OCI-LY1 (cell line): ENCODE measurements around the gene DIP2B.

Experiments
- H2AFZ ChIP-seq: fragments of 200-600 bp; sonication (generic), shearing (Covaris generic); 2 replicates; pipeline ENCODE4 v1.6.0; 2014; ENCODE audit warnings: antibody characterized with exemption, mild to moderate bottlenecking, low read length
- H3F3A ChIP-seq: fragments of 200-600 bp; sonication (generic), shearing (Covaris generic); 2 replicates; pipeline ENCODE4 v1.6.0; 2014; ENCODE audit warnings: mild to moderate bottlenecking, antibody characterized with exemption, low read length, moderate library complexity; ENCODE audit not compliant: insufficient read depth
- H3K27ac ChIP-seq: fragments of 200-600 bp; sonication (generic); 2 replicates; pipeline ENCODE4 v1.5.1; 2014; ENCODE audit warnings: low read length, mixed run types, mild to moderate bottlenecking, low read depth; ENCODE audit not compliant: poor library complexity, severe bottlenecking
- H3K27me3 ChIP-seq: fragments of 200-600 bp; sonication (generic); 2 replicates; pipeline ENCODE4 v1.6.0; 2014; ENCODE audit warnings: antibody characterized with exemption, mild to moderate bottlenecking, low read length, moderate library complexity; ENCODE audit not compliant: insufficient read depth
- H3K36me3 ChIP-seq: fragments of 200-600 bp; sonication (generic); 2 replicates; pipeline ENCODE4 v1.6.1; 2014; ENCODE audit warnings: mild to moderate bottlenecking, antibody characterized with exemption, low read length, moderate library complexity, mixed read lengths; ENCODE audit not compliant: insufficient read depth
- H3K4me1 ChIP-seq: fragments of 200-600 bp; sonication (generic); 2 replicates; pipeline ENCODE4 v1.5.1; 2014; ENCODE audit warnings: mild to moderate bottlenecking, low read length, moderate library complexity; ENCODE audit not compliant: insufficient read depth, severe bottlenecking
- H3K4me2 ChIP-seq: fragments of 200-600 bp; sonication (generic), shearing (Covaris generic); 2 replicates; pipeline ENCODE4 v1.6.1; 2014; ENCODE audit warnings: low read length
- H3K4me3 ChIP-seq: fragments of 200-600 bp; sonication (generic); 2 replicates; pipeline ENCODE4 v1.5.1; 2014; ENCODE audit warnings: low read length, low read depth, mild to moderate bottlenecking, mixed read lengths; ENCODE audit not compliant: poor library complexity, severe bottlenecking
- H3K79me2 ChIP-seq: fragments of 200-600 bp; shearing (Covaris generic); 2 replicates; pipeline ENCODE4 v1.6.1; 2016; ENCODE audit warnings: mixed run types, low read length, mixed read lengths; ENCODE audit not compliant: insufficient read depth
- H3K9ac ChIP-seq: fragments of 200-600 bp; sonication (generic), shearing (Covaris generic); 2 replicates; pipeline ENCODE4 v1.6.1; 2014; ENCODE audit warnings: mild to moderate bottlenecking, low read length, mixed read lengths
- H3K9me2 ChIP-seq: fragments of 200-600 bp; sonication (generic), shearing (Covaris generic); 2 replicates; pipeline ENCODE4 v1.6.1; 2014; ENCODE audit warnings: low read depth, mild to moderate bottlenecking, low read length, mixed read lengths
- H3K9me3 ChIP-seq: fragments of 200-600 bp; shearing (Covaris generic); 2 replicates; pipeline ENCODE4 v1.6.1; 2014; ENCODE audit warnings: low read length, mixed read lengths
- H4K20me1 ChIP-seq: fragments of 200-600 bp; sonication (generic), shearing (Covaris generic); 2 replicates; pipeline ENCODE4 v1.6.0; 2016; ENCODE audit warnings: mild to moderate bottlenecking, low read length; ENCODE audit not compliant: insufficient read depth
- EZH2 ChIP-seq: fragments of 200-600 bp; sonication (generic), shearing (Covaris generic); IDR thresholded peaks from 2 replicates; pipeline ENCODE4 v1.8.0; 2017; ENCODE audit warnings: borderline replicate concordance, mixed run types, mild to moderate bottlenecking, antibody characterized with exemption, low read length, moderate library complexity, mixed read lengths
- TF ChIP-seq, protein P1 (sequence below): fragments of 200-600 bp; sonication (generic), shearing (Covaris generic); IDR thresholded peaks from 2 replicates; pipeline ENCODE4 v1.5.1; 2017; ENCODE audit warnings: mild to moderate bottlenecking, antibody characterized with exemption, low read length, moderate library complexity, mixed read lengths

The DIP2B gene

DNA sequence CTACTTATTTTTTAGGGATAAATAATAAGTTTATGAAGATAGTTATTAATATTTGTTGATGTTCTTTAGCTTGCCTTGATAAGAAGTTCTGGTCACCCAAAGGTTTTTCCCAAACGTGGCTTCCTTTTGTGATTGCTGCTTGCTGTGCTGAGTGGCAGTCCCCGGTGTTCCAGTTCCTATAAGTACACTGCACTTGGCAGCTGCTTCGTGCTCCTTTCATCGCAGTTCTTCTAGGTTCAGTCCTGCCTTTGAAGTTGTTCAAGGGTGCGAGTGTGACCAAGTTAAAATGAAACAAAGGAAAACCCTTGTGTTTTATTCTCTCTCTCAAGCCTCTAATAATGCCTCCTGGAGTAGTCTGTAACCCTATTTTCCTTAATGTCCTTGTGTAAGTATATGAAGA is 130.6 kb downstream of the DIP2B start:
- H3F3A ChIP-seq: no peaks in the 10 kb centered on the region
- no peak overlapping the region for H3K4me3 ChIP-seq
- no peaks in the 10 kb centered on the region for H3K9me2 ChIP-seq
- 0 out of 2 replicates have a peak, but pooled peaks cover 2% of the 10 kb centered on the region for H4K20me1 ChIP-seq
- H3K9me3 ChIP-seq: no peaks in the 10 kb centered on the region
- no peak overlapping the region for H3K27ac ChIP-seq
- H3K4me1 ChIP-seq: peaks cover 7% of the 10 kb centered on the region
- no peak overlapping the region for H3K9ac ChIP-seq
- H3K36me3 ChIP-seq: no peaks in the 10 kb centered on the region; the same call in 1 of the 2 replicates
- no peaks in the 10 kb centered on the region for H3K79me2 ChIP-seq
- H3K27me3 ChIP-seq: no peaks in the 10 kb centered on the region
- TF ChIP-seq, protein P1, sequence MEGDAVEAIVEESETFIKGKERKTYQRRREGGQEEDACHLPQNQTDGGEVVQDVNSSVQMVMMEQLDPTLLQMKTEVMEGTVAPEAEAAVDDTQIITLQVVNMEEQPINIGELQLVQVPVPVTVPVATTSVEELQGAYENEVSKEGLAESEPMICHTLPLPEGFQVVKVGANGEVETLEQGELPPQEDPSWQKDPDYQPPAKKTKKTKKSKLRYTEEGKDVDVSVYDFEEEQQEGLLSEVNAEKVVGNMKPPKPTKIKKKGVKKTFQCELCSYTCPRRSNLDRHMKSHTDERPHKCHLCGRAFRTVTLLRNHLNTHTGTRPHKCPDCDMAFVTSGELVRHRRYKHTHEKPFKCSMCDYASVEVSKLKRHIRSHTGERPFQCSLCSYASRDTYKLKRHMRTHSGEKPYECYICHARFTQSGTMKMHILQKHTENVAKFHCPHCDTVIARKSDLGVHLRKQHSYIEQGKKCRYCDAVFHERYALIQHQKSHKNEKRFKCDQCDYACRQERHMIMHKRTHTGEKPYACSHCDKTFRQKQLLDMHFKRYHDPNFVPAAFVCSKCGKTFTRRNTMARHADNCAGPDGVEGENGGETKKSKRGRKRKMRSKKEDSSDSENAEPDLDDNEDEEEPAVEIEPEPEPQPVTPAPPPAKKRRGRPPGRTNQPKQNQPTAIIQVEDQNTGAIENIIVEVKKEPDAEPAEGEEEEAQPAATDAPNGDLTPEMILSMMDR: no peak
- no peak for TF ChIP-seq EZH2
- H2AFZ ChIP-seq: no peak overlapping the region
- no peak overlapping the region for H3K4me2 ChIP-seq

GRCh38 chr12:50635857-50636256 is 131.1 kb downstream of the DIP2B start:
- Histone ChIP-seq H3F3A (no peaks in the 10 kb centered on the region), H4K20me1 (0 out of 2 replicates have a peak, but pooled peaks cover 2% of the 10 kb centered on the region), H3K36me3 (no peaks in the 10 kb centered on the region; the same call in 1 of the 2 replicates), H2AFZ (no peak overlapping the region), H3K4me1 (peaks cover 7% of the 10 kb centered on the region), H3K9me3 (no peaks in the 10 kb centered on the region), H3K9me2 (no peaks in the 10 kb centered on the region), H3K27ac (no peak overlapping the region), H3K4me2 (no peak overlapping the region), H3K4me3 (no peak overlapping the region), H3K79me2 (no peaks in the 10 kb centered on the region), H3K27me3 (no peaks in the 10 kb centered on the region), H3K9ac (no peak overlapping the region)
- TF ChIP-seq, protein P1: no peak
- TF ChIP-seq EZH2: no peak

DNA sequence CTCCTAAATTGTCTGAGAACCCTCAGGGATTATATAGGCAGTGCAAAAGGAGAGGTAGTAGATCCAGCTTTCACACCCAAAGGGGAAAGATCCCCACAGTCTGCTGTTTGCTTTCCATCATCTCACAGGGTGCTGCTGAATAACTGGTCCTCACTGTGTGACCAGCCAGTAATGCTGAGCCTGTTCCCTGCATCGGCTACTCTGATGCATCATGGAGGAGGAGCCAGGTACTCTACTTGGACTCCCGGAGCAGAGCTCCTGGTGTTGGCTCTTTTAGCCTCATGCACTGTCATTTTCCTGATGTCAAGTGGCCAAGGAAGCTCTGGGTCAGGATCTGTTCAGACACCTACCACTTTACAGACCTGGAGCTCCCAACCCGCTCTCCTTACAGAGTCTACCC is 131.7 kb downstream of the DIP2B start:
- H3K4me3 ChIP-seq: no peak overlapping the region
- H3K79me2 ChIP-seq: no peaks in the 10 kb centered on the region
- H3F3A ChIP-seq: no peaks in the 10 kb centered on the region
- H3K9me3 ChIP-seq: no peaks in the 10 kb centered on the region
- H3K36me3 ChIP-seq: no peaks in the 10 kb centered on the region; the same call in 1 of the 2 replicates
- peaks cover 10% of the 10 kb centered on the region for H3K4me1 ChIP-seq
- no peaks in the 10 kb centered on the region for H3K27me3 ChIP-seq
- H3K9ac ChIP-seq: no peak overlapping the region
- no peak overlapping the region for H2AFZ ChIP-seq
- no peak overlapping the region for H3K27ac ChIP-seq
- no peaks in the 10 kb centered on the region for H3K9me2 ChIP-seq
- no peak for TF ChIP-seq EZH2
- TF ChIP-seq, protein P1: no peak
- H3K4me2 ChIP-seq: no peak overlapping the region
- 0 out of 2 replicates have a peak, but pooled peaks cover 2% of the 10 kb centered on the region for H4K20me1 ChIP-seq
